HL-60 (cell line): ENCODE results near the gene CCDC93.

Experiments used
- DNase-seq, 2 experiments: peaks; one replicate each; pipeline ENCODE4 v3.0.0-alpha.2; 2010 to 2020; ENCODE audit warnings: low read depth in 1 of 2, low spot score in 1 of 2
- H3K27ac ChIP-seq: fragments of 250-450 bp; sonication (Bioruptor Pico); replicated peaks from 2 replicates; pipeline ENCODE4 v1.5.1; 2020; ENCODE audit warnings: mild to moderate bottlenecking, moderate library complexity
- H3K27me3 ChIP-seq: fragments of 250-450 bp; sonication (Bioruptor Pico); 2 replicates; pipeline ENCODE4 v1.5.1; 2021; ENCODE audit warnings: mild to moderate bottlenecking, moderate library complexity; ENCODE audit not compliant: insufficient read depth, poor library complexity, severe bottlenecking
- H3K4me3 ChIP-seq: replicated peaks from 2 replicates; pipeline ENCODE4 v1.5.1; 2011; ENCODE audit warnings: mild to moderate bottlenecking, control low read depth, low read length; ENCODE audit not compliant: insufficient read depth
- GABPA ChIP-seq: IDR thresholded peaks from 2 replicates; pipeline ENCODE4 v1.6.1; 2012; ENCODE audit warnings: low read depth
- POLR2AphosphoS5 ChIP-seq: IDR thresholded peaks from 2 replicates; pipeline ENCODE4 v1.6.1; 2012; ENCODE audit warnings: low read depth
- SPI1 ChIP-seq: IDR thresholded peaks from 2 replicates; pipeline ENCODE4 v1.6.1; 2012; ENCODE audit warnings: low read depth, mild to moderate bottlenecking, borderline replicate concordance
- TF ChIP-seq, protein P1 (sequence below): IDR thresholded peaks from 2 replicates; pipeline ENCODE4 v1.6.1; 2012; ENCODE audit warnings: low read depth; ENCODE audit not compliant: insufficient replicate concordance
- TF ChIP-seq, protein P2 (sequence below): IDR thresholded peaks from one replicate; pipeline ENCODE4 v1.5.1; 2011; ENCODE audit warnings: low read length, control low read depth, inconsistent platforms; ENCODE audit not compliant: insufficient read depth

CCDC93 gene

DNA sequence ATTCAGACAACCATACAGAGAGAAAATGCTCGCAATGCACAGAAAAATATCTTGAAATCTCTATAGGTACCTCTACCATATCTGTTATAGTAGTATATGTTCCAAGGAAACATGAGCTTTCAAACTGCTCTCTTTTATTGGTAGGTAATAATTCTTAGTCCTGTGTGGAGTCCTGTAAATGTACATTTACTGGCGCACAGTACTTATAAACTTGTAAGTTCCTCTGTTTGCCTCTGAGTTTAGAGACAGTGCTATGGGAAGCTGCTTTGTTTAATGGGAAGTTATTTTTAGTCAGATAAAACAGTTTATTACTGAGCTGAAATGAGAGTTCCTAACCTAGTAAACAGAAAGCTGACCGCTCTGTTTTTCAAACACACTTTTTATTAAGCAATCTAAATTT lies 52.7 kb downstream of the CCDC93 start:
- Histone ChIP-seq H3K27me3 (no peaks in the 10 kb centered on the region), H3K4me3 (no peak overlapping the region), H3K27ac (no peak overlapping the region)
- TF ChIP-seq, protein P1, sequence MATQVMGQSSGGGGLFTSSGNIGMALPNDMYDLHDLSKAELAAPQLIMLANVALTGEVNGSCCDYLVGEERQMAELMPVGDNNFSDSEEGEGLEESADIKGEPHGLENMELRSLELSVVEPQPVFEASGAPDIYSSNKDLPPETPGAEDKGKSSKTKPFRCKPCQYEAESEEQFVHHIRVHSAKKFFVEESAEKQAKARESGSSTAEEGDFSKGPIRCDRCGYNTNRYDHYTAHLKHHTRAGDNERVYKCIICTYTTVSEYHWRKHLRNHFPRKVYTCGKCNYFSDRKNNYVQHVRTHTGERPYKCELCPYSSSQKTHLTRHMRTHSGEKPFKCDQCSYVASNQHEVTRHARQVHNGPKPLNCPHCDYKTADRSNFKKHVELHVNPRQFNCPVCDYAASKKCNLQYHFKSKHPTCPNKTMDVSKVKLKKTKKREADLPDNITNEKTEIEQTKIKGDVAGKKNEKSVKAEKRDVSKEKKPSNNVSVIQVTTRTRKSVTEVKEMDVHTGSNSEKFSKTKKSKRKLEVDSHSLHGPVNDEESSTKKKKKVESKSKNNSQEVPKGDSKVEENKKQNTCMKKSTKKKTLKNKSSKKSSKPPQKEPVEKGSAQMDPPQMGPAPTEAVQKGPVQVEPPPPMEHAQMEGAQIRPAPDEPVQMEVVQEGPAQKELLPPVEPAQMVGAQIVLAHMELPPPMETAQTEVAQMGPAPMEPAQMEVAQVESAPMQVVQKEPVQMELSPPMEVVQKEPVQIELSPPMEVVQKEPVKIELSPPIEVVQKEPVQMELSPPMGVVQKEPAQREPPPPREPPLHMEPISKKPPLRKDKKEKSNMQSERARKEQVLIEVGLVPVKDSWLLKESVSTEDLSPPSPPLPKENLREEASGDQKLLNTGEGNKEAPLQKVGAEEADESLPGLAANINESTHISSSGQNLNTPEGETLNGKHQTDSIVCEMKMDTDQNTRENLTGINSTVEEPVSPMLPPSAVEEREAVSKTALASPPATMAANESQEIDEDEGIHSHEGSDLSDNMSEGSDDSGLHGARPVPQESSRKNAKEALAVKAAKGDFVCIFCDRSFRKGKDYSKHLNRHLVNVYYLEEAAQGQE: no peak
- TF ChIP-seq SPI1 (no peak), POLR2AphosphoS5 (no peak), GABPA (no peak)
- TF ChIP-seq, protein P2, sequence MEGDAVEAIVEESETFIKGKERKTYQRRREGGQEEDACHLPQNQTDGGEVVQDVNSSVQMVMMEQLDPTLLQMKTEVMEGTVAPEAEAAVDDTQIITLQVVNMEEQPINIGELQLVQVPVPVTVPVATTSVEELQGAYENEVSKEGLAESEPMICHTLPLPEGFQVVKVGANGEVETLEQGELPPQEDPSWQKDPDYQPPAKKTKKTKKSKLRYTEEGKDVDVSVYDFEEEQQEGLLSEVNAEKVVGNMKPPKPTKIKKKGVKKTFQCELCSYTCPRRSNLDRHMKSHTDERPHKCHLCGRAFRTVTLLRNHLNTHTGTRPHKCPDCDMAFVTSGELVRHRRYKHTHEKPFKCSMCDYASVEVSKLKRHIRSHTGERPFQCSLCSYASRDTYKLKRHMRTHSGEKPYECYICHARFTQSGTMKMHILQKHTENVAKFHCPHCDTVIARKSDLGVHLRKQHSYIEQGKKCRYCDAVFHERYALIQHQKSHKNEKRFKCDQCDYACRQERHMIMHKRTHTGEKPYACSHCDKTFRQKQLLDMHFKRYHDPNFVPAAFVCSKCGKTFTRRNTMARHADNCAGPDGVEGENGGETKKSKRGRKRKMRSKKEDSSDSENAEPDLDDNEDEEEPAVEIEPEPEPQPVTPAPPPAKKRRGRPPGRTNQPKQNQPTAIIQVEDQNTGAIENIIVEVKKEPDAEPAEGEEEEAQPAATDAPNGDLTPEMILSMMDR: no peak
- no peak for DNase-seq

DNA sequence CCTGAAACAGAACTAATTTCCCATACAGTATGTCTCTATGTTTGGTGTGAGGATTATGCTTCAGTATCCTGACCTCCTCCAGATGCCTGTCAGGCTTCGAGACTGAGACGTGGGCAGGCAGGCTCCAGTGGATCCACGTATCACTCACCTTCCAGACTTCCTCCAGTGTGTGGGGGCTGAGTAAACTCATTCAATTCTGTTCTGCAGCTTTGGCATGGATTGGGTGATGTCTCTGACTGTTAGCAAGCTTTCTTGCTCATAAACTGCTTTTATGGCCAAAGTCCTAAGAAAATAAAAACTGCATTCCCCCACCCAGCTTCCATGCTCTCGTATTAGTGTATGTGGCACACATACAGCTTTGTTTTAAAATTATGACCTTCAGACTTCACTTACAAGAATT lies 53.6 kb downstream of the CCDC93 start:
- H3K27ac ChIP-seq: no peak overlapping the region
- TF ChIP-seq, protein P2: no peak
- TF ChIP-seq, protein P1: no peak
- no peak for TF ChIP-seq POLR2AphosphoS5
- no peak for TF ChIP-seq GABPA
- TF ChIP-seq SPI1: no peak

DNA sequence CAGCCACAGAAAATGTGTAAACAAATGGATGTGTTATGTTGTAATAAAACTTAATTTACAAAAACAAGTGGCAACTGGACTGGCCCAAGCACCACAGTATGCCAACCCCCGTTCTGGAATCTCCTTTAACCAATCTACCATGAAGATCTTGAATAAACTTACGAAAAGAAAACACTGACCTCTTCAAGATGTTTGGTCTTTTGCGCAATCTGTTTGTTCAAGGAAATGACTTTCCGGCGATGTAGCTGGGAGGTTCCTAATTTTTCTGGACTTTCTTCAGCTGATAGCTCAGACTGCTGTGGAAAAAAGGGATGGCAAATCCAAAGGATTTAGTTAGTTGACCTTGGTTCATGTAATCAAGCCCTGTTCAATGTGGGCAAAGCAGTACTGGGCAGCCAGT lies 55.7 kb downstream of the CCDC93 start:
- H3K27ac ChIP-seq: no peak overlapping the region

More for the DNA sequence above, 53.6 kb downstream of the CCDC93 start:
- no peak for DNase-seq
- Histone ChIP-seq H3K4me3 (no peak overlapping the region), H3K27me3 (no peaks in the 10 kb centered on the region)

More for the DNA sequence above, 55.7 kb downstream of the CCDC93 start:
- no peak for TF ChIP-seq SPI1
- TF ChIP-seq POLR2AphosphoS5: no peak
- TF ChIP-seq GABPA: no peak
- TF ChIP-seq, protein P2: no peak
- TF ChIP-seq, protein P1: no peak
- H3K27me3 ChIP-seq: no peaks in the 10 kb centered on the region
- H3K4me3 ChIP-seq: no peak overlapping the region
- no peak for DNase-seq
